Left renal pelvis (tissue), 4 donors: ENCODE results near the gene MCCC1. TPM values are rescaled to one million over a fixed set of nuclear protein-coding genes. Genes with fewer than 3 reads are reported as not detected.
"Not testable (repeated sequence)": the region's sequence is repeated elsewhere in the genome, so short reads cannot be mapped to it uniquely, and the experiment has no call there.

Source experiments
- DNase-seq, 4 donors: peaks; one replicate each; pipeline ENCODE4 v3.0.0-alpha.2; 2013; ENCODE audit warnings: low read depth in 4 of 4, low spot score in 3 of 4
- polyA plus RNA-seq, 4 donors: library from polyadenylated mRNA; unstranded; fragments of 120-200 nt; gene quantifications; one replicate each; pipeline ENCODE4 v1.2.1, GENCODE V29; 2013; ENCODE audit not compliant: insufficient read length in 4 of 4

Gene MCCC1
- 10 to 100 TPM; 23.5 to 62.8 (median 55.5) TPM for polyA plus RNA-seq

DNA sequence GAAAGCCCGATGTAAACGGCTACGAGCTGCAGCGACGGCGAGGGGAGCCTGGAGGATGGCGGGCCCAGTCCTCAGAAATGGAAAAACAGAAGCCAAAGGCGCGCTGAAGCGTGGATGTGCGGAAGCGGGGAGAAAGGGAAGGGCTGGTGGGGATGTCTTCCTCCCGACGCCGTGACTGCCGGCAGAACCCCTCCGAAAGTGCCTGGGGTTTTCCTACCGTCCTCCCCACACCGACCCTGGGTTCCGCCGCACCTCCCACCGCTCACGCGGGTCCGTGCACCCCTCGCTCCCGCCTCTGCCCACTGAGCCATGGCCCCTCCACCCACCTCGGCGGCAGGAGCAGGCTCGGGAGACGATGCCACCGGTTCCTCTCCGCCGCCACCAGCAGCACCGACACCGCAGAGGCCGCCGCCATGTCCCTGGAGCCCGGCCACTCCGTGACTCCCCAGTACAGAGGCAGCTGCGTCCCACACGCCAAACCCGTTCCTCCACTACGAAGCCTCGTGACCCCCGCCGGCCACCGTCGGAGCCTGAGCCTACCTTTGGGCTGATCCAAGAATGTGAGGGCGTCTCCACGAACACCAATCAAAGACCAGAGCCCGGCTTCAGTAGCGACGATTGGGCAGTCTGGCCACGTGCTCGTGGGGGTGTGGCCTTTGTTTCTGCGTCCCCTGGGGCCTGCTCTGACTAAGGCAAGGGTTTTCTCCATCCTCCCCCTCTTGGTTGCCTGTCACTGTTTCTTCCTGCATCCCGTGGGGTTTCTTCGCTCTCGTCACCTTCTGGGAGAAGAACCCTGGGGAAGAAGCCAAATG lies at the start of gene MCCC1:
TSS of gene MCCC1 (minus strand) at position 471 of the 812 bp plus-strand sequence. CDS start at position 415, 56 bp downstream.
- DNase-seq = peak; percentile 90 to 96 (median 92)

DNA sequence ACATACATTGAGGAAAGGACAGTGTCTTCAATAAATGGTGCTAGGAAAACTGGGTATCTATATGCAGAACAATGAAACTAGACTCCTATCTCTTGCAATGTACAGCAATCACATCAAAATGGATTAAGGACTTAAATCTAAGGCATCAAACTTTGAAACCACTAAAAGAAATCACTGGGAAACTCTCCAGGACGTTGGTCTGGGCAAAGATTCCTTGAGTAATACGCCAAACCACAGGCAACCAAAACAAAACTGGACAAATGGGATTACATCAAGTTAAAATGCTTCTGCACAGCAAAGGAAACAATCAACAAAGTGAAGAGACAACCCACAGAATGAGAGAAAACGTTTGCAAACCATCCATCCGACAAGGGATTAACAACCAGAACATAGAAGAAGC lies 48.8 kb upstream of the MCCC1 start:
- no peak for DNase-seq

DNA sequence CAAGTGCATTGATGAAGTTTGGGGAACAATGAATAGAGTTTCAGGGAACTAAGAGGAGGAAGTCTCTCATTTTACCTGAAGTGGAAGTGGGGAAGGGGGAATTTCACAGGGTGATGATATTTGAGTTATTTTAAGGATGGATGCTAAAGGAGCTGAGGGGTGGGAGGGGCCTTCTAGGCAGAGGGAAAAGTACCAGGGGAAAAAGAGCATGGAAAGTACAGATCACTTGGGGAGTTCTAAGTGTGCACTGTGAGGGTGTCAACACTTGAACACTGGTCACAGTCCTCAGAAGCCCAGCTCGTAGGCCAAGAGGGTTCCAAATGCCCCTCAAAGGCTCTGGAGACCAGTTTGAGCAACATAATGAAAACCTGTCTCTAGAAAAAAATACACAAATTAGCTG lies 45.1 kb upstream of the MCCC1 start:
- no peak for DNase-seq

DNA sequence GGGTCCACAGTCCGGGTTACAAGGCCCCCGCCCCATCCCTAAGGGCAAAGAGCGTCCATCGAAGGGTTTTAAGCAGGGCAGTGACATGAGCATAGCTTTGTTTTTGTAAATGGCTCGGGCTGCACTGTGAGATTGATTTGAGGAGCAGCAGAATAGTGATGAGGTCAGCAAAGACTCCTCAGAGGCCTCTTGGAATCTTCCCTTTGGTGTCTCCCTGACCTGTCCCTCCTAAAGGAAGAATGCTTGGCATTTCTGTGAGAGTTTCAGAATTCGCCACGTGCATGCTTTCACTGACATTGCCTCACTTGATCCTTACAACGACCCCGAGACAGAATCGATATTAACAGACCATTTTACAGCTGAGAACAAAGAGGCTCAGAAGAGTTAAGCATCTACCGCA lies 42.9 kb upstream of the MCCC1 start:
- DNase-seq = no peak

DNA sequence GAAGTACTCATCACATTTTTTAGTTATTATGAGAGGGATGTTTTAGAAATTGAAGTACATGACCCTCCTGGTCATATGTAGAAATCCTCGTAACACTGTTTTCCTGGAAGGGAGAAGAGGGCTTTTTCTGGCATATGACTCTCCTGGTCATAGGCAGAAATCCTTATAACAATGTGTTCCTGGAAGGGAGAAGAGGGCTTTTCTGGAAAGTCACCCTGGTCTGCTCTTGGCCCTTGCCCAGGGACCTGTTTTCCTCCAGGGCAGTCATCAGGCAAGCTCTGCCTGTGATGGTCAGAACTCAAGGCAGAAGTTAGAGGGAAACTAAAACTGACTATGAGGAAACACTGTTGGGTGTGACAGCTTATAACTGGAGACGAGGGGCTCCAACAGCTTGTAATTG lies 35.5 kb upstream of the MCCC1 start:
- no peak for DNase-seq

DNA sequence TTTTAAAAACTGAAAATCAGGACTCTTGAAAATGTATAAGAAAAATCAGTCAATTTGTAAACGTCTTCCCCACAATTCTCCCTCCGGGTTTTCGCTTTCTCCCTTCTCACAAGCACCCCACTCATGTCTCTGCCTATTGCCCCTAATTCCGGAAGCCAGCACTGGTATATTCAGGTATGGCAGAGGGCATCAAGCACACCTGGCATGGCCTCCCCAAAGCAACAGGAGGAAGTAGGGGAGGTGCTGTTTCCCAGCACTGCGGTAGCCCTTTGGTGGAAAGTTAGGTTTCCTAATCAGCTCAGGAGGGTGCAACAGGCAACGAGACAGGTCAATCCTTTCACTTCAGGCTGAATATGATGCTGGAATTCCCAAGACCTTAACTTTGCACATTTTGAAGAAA lies 33.1 kb upstream of the MCCC1 start:
- no peak for DNase-seq

DNA sequence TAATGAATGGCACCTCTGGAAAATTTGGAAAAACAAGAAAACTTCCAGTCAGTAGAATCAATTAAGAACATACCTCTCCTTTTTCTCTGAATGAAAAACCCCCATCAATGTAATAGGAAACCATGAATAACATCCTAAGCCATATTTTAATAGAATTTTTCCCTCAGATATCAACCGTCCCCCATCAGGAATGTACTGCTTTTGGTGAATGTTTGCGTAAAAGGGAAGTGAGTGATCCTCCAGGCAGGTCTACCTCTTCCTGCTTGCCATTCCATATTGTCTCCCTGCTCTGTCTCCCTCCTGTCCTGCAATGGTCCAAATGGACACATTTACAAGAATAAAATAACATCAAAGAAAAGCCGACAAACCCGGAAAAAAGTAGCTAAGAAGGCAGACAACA lies 32.4 kb upstream of the MCCC1 start:
- DNase-seq = no peak

DNA sequence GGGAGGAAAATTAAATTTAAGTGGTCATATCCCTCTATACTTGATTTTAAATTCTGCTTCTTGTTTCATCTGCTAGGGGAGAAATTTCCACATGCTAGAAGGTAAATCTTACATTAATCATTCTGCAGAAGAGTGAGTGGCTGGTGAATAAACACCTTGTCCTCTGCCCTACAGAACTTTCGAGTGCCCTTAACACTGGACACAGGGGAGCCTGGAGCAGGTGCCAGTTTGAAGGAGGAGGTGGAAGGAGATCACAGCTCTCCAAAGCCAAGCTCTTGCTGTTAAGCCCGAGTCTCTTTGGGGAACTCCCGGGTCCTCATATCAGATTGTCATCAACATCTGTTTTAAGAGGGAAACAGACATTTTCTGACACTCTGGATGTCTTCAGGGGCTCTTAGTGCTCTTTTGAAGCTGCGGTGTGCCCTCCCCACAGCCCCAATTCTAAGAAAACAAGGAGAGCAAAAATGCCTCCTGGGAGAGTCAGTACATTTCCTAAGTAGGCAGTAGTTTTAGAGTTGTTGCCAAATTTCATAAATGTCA lies 32.0 kb upstream of the MCCC1 start:
- DNase-seq = no peak

DNA sequence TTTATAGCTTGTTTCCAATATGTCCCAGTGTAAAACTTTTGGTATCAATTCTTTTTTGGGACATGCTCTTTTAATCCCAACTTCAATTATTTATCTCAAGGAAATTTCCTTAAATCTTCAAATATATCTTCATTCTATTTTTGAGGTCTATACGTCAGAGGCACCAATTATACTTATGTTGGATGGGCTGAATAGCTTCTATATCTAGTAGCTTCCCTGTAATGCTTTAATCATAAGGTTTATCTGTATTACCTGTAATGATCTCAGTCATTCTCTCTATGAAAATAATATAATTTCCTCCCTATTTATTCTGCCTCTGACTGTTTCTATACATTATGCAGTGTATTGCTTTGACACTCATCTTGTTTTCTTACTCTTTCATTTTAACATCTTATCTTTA lies 29.9 kb upstream of the MCCC1 start:
- no peak for DNase-seq

DNA sequence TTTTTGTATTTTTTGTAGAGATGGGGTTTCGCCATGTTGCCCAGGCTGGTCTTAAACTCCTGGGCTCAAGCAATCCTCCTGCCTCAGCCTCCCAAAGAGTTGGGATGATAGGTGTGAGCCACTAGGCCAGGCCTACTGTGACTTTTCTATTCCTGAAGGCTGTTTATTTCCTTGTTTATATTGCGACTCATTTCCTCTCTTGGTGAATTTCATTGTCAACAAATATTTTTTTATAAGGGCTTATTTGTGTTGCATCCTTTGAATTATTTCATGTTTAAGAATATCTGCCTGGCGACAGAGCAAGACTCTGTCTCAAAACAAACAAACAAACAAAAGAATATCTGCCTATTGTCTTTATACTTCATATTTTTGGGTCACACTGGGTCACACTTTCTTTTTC lies 29.4 kb upstream of the MCCC1 start:
- DNase-seq = no peak

DNA sequence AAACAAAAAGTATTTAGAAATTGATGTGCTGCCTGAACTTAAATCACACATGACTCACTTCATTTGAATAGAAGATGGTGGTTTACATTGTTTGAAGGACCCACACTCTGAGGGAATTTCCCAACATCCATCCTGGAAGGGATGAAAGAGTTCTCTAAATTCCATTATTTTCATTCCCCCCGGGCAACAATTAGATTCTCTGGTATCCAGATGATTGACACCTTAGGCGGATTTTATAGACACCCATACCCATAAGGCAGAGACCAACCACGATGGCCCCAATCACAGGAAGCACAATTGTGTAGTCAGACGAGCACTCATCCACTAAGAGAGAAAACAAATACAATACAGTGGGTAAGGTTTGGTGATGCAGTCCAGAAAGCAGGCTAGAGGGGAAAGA lies 24.6 kb upstream of the MCCC1 start:
- DNase-seq = no peak

DNA sequence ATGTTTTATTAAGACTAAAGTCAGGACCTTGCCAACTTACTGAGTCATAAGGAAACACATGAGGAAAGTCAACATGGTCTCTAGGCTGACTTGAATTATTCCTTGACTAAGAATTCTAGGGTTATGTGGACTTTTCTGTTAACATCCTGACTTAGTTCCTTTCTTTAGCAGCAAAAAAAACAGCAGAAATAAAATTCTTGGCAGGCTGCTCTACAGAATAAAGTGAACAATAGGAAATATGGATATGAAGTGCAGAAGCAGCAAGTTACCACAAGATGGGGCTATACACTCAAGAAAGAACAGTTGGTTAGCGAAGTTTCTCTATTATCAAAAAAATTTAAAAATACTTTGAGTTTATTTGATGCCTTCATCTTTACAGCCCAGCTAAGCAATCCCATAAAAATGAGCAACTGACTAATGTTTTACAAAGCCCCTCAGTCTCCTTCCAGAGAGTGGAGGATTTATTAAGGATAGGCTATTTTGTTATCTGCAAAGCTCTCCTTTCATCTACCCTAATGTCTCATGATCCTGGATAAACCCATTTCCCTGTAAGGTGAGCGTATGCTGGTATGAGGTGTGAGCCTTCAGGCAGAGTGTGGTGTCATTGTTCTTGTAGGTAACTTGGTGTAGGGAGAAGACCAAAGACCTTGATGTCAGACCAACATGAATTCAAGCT lies 23.1 kb upstream of the MCCC1 start:
- DNase-seq = peak in 2 of 4 donors; percentile 23 to 36

DNA sequence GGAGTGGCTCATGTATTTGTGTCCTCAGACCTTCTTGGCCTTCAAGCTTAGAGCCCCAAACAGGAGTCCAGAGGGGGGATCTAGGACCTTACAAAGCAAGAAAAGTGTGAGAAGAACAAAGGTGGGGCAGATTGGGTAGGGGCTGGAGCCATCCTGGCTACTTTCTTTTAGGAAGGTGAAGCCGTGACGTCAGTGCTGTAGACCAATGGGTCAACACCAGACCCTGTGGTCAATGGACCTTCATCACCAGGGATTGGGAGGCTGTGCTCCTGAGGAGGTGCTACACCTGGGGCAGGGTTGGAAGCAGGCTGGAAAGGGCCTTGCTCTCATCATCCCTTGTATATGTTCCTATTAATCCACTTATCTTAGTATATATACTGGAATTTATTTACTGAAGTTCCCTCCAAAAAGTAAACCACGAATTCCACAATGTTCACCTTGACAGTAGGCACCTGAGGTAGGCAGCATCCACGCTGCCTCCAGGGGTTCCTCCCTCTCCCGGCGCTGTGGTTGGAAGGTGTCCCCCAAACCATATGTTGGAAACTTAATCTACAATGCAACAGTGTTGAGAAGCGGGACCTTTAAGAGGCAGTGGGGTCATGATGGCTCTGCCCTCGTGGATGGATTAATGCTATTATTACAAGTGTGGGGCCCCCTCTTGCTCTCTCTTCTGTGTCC lies 21.4 kb upstream of the MCCC1 start:
- DNase-seq = no peak

DNA sequence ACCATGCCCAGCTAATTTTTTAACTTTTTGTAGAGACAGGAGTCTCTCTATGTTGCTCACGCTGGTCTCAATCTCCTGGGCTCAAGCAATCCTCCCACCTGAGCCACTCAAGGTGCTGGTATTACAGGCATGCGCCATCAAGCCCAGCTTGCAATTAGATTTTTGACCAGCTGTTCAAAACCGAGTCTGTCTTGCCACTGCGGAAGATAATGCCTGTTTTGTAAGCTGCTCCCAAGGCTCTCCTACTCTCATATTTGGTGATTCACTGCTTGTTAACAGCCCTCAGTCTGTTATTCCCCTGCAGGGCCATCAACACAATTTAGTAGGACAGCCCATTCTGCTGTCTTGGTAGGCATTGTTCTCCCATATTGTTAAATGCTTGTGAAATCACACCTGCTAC lies 17.8 kb upstream of the MCCC1 start:
- DNase-seq = no peak

DNA sequence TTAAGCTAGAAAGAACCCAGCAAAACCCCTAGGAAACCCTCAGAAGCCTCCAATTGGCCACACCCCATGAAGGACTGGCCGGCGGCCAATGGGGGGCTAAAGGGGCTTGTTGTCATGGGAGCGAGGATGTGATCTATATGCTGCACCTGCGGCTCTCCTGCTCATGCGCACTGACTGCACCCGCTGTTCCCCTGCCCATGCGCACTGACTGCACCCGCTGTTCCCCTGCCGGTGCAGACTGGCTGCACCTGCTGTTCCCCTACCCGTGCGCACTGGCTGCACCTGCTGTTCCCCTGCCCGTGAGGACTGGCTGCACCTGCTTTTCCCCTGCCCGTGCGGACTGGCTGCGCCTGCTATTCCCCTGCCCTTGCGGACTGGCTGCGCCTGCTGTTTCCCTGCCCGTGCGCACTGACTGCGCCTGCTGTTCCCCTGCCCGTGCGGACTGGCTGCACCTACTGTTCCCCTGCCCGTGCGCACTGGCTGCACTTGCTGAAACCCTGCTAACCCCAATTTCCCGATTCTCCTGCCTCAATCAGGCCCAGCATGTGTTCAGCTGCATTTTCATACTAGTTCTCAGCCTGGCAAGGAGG lies 16.8 kb upstream of the MCCC1 start:
- DNase-seq = peak in 2 of 4 donors; percentile 23 to 51

DNA sequence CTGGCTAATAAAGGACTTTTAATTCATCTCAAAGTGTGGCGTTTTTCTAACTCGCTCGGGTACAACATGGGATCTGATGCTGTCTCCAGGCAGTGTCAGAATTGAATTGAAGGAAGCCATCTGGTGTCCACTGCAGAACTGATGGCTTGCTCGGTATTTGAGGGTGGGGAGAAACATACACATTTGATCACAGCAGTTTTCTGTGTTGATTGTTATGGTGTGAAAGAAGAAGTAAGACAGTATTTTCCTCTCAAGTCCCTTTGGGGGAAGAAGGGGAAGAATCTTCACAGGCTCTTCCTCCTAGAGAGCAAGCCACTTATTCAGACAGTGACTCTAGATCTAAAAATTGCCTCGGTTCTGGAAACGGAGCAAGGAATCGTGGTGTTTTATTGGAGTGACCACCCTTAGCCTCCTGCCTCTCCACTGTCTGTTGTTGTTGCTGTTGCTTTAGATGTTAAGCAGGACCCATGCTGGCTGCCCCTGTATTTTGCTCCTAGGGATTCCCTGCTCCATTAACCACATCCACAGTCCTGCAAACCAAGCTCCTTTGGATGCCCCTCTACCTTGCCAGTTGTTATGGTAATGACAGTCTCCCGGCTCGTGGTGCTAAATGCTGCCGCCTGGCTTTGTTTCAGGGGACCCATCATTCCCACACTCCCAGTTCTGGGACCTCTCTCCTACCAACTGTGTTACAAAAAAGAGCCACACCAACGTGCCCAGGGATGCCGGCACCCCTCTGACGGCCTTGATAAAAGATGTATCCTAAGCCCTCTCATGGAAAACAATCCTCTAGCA lies 15.3 kb upstream of the MCCC1 start:
- peak in 1 of 4 donors; percentile 19 for DNase-seq

DNA sequence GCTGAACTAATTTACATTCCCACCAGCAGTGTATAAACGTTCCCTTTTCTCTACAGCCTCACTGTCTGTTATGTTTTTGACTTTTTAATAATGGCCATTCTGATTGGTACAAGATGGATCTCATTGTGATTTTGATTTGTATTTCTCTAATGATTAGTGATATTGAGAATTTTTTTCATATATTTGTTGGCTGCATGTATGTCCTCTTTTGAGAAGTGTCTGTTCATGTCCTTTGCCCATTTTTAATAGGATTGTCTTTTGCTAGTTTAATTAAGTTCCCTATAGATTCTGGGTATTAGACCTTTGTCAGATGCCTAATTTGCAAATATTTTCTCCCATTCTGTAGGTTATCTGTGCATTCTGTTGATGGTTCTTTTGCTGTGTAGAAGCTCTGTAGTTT lies 10.6 kb upstream of the MCCC1 start:
- DNase-seq = not testable (repeated sequence)

DNA sequence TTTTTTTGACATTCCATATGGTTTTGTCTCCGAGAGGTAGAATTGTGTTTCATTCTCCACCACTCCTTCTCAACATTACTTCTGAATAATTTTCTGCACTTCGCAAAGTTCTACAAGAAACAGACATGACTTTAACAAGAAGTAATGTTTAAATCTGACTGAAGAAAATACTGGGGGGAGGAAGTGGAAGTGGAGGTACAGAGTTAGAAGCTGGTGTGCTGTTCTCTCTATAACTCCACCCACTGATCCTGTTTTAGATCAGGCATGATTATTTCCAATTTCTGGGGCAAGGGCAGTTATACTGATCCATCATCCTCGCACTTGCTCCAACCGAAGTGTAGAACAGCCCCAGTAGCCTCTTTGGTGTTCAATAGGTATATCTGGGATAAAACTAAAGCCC lies 9.2 kb upstream of the MCCC1 start:
- DNase-seq = no peak

DNA sequence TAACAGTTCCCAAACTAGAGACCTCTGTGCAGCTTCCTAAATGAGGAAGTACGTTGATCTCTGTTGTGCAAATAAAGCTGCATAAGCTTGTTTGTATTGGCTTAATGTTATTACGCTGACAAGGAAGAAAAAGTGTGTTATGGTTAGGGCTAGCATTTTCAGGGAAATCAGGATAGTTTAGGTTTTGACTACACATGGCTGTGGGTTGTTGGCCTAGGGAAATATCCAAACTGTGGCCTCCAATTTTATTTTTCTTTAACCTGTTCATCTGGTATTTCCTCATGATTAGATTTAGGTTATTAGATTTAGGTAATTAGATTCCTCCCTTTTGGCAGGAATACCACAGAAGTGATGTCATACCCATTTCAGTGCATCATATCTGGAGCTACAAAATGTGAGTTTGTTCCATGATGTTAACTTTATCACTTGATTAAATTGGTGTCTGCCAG lies 8.7 kb upstream of the MCCC1 start:
- DNase-seq = no peak

DNA sequence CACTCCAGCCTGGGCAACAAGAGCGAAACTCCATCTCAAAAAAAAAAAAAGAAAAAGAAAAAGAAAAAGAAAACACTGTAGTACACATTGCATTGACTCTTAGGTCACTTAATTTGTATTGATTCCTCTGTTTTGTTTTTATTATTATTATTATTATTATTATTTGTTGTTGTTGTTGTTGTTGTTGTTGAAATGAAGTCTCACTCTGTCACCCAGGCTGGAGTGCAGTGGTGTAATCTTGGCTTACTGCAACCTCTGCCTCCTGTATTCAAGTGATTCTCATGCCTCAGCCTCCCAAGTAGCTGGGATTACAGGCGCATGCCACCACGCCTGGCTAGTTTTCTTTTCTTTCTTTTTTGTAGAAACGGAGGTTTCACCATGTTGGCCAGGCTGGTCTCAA lies 8.1 kb upstream of the MCCC1 start:
- not testable (repeated sequence) for DNase-seq
